ENCODE measurements around the gene ARHGEF12.

DNA sequence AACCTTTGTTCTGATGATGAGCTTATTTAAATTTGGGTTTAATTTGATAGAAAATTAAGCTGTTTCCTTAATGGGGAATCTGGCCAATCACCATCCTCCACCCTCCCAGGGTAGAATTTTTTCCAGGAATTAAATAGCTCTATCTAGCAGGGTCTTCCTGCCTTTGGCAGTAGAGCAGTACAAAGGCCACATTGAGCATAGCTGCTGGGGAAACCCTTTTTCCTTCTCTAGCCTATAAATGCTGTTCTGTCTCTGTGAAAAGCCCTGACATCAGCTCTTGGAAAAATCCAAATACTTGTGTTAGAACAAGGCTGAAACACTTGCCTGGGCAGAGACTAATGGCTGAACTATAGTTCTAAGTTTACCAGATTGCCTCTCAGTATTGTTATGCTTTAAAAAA lies 55.1 kb downstream of the ARHGEF12 start:
- TF ChIP-seq, protein P1, sequence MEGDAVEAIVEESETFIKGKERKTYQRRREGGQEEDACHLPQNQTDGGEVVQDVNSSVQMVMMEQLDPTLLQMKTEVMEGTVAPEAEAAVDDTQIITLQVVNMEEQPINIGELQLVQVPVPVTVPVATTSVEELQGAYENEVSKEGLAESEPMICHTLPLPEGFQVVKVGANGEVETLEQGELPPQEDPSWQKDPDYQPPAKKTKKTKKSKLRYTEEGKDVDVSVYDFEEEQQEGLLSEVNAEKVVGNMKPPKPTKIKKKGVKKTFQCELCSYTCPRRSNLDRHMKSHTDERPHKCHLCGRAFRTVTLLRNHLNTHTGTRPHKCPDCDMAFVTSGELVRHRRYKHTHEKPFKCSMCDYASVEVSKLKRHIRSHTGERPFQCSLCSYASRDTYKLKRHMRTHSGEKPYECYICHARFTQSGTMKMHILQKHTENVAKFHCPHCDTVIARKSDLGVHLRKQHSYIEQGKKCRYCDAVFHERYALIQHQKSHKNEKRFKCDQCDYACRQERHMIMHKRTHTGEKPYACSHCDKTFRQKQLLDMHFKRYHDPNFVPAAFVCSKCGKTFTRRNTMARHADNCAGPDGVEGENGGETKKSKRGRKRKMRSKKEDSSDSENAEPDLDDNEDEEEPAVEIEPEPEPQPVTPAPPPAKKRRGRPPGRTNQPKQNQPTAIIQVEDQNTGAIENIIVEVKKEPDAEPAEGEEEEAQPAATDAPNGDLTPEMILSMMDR (IDR thresholded peaks at IDR 0.05) = no peak
- no peak for TF ChIP-seq POLR2A (IDR thresholded peaks at IDR 0.05)

Data from sigmoid colon (tissue), 3 donors.